ENCODE data around the gene ELOVL4. TPM values are rescaled to one million over a fixed set of nuclear protein-coding genes. Genes with fewer than 3 reads are reported as not detected.
A peak's percentile ranks its signal among the peaks of the same experiment; 100 is the strongest.

Gene ELOVL4
- total and polyA plus RNA-seq, 9 donors: 1.1 to 3.1 (median 1.8) TPM

DNA sequence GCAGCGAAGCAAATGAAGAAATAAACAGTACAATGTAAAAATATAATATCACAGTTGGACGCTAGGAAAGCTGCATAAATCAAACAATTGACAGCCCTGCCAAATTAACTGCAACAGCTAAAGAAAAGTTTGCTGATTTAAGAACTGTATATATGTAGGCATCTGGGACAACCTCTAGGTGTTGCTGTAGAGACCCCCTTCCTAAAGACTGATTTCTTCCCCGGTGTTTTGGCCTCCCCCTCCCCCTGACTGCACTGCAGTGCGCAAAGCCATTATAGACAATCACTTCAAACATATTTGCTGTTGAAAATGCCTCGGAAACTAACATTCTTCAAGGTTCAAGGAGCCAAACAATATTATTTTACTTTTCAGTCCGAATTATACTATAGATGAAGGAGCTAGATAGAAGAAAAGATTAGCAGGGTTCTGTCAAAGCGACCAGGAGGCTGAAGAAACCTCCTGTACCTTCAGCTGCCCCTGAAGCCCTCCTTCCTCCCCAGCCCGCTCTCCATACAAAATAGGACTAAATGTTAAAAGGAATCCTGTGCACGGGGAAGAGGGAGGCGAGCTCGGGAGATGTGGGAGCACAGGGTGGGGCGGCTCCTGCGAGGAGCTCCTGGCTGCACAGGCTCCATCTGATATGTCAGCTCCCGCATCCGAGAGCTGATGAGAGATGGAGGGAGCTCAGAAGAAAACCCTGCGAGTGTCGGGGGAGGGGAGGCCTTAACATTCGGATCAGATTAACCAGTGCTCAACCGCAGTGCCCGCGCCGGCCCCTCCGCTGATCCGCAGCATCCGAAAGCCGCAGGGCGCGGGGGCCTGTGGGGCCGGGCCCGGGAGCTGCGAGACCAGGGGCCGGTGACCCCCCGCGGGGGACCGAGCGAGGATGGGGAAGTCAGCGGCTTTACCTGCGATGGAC, 822 bp downstream of the ELOVL4 start:
- no peaks in the 10 kb centered on the region for H3K36me3 ChIP-seq
- intact Hi-C loops (cut with DNase I): no loop called here
- H3K9me3 ChIP-seq: no peaks in the 10 kb centered on the region
- H3K4me3 ChIP-seq: peak overlapping the region; percentile 47
- peaks cover 1% of the 10 kb centered on the region for H3K4me1 ChIP-seq (ENCODE audit: insufficient read depth)
- no peaks in the 10 kb centered on the region for H3K27me3 ChIP-seq
- H3K27ac ChIP-seq: no peak overlapping the region
- TF ChIP-seq EP300 (IDR thresholded peaks at IDR 0.05) (no peak), CTCF (IDR thresholded peaks at IDR 0.05) (no peak), POLR2A (IDR thresholded peaks at IDR 0.05) (no peak)
- peak in 3 of 5 donors; percentile 9 to 40 (median 19) for DNase-seq
- WGBS, 3 donors: 0 to 2% (median 1%) methylated on average over 37 to 38 of the region's 38 CpGs

GRCh38 chr6:79943133-79943532, 4.2 kb downstream of the ELOVL4 start:
- no peaks in the 10 kb centered on the region for H3K36me3 ChIP-seq
- H3K27me3 ChIP-seq: no peaks in the 10 kb centered on the region
- peaks cover 1% of the 10 kb centered on the region for H3K4me1 ChIP-seq (ENCODE audit: insufficient read depth)
- DNase-seq: no peak
- no peak for TF ChIP-seq CTCF (IDR thresholded peaks at IDR 0.05)
- no peak for TF ChIP-seq EP300 (IDR thresholded peaks at IDR 0.05)
- TF ChIP-seq POLR2A (IDR thresholded peaks at IDR 0.05): no peak
- no peak overlapping the region for H3K27ac ChIP-seq
- intact Hi-C loops (cut with DNase I): no loop called here
- H3K4me3 ChIP-seq: no peak overlapping the region
- H3K9me3 ChIP-seq: no peaks in the 10 kb centered on the region
- WGBS, 3 donors: 91 to 96% (median 92%) methylated on average over 1 of the region's 1 CpG

DNA sequence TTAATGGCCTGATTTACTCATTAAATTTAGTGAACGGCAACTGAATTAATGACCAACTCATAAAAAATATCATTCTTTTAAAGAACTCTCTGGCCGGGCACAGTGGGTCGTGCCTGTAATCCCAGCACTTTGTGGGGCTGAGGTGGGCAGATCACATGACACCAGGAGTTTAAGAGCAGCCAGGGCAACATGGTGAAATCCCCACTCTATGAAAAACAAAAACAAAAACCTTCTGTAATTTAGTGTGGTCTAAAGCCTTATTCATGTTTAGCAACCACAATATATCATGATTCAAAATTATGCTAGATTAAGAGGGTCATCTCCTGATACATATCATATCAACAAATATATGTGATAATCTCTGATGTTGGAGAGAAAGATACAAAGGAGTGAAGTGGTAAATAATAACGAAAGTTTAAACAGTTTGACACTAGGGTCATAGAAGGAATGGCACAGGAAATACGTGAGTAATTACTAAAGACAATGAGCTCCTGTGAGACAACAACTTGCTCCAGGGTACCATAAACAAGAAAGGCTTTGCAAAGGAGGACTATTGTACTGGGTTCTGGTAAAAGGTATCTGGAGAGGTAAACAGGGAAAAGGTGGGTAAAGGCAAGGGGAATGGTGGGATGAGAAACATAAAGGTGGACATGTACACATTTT, 5.7 kb downstream of the ELOVL4 start:
- H3K4me1 ChIP-seq (ENCODE audit: insufficient read depth): peaks cover 1% of the 10 kb centered on the region
- H3K36me3 ChIP-seq: no peaks in the 10 kb centered on the region
- H3K27me3 ChIP-seq: no peaks in the 10 kb centered on the region
- no peak for TF ChIP-seq POLR2A (IDR thresholded peaks at IDR 0.05)
- no peak for TF ChIP-seq EP300 (IDR thresholded peaks at IDR 0.05)
- no peak for TF ChIP-seq CTCF (IDR thresholded peaks at IDR 0.05)
- no peaks in the 10 kb centered on the region for H3K9me3 ChIP-seq
- H3K27ac ChIP-seq: no peak overlapping the region
- intact Hi-C loops (cut with DNase I): no loop called here
- H3K4me3 ChIP-seq: no peak overlapping the region
- no peak for DNase-seq
- 86 to 89% (median 86%) methylated on average over 5 of the region's 5 CpGs for WGBS, 3 donors

GRCh38 chr6:79928478-79928998, 18.8 kb downstream of the ELOVL4 start:
- Histone ChIP-seq H3K27me3 (no peaks in the 10 kb centered on the region), H3K4me1 (ENCODE audit: insufficient read depth) (no peaks in the 10 kb centered on the region), H3K4me3 (no peak overlapping the region), H3K27ac (no peak overlapping the region), H3K36me3 (no peaks in the 10 kb centered on the region), H3K9me3 (no peaks in the 10 kb centered on the region)
- 61 to 77% (median 74%) methylated on average over 1 of the region's 1 CpG for WGBS, 3 donors
- DNase-seq: no peak
- intact Hi-C loops (cut with DNase I): no loop called here
- no peak for TF ChIP-seq CTCF (IDR thresholded peaks at IDR 0.05)
- TF ChIP-seq EP300 (IDR thresholded peaks at IDR 0.05): no peak
- TF ChIP-seq POLR2A (IDR thresholded peaks at IDR 0.05): no peak
